ENCODE measurements around the gene SPOP. TPM values are rescaled to one million over a fixed set of nuclear protein-coding genes. Genes with fewer than 3 reads are reported as not detected.

The SPOP gene
- total and polyA plus RNA-seq, 2 donors (not counting 1 experiment from before 2014, with no cell fraction given): 46.7 to 112 TPM

DNA sequence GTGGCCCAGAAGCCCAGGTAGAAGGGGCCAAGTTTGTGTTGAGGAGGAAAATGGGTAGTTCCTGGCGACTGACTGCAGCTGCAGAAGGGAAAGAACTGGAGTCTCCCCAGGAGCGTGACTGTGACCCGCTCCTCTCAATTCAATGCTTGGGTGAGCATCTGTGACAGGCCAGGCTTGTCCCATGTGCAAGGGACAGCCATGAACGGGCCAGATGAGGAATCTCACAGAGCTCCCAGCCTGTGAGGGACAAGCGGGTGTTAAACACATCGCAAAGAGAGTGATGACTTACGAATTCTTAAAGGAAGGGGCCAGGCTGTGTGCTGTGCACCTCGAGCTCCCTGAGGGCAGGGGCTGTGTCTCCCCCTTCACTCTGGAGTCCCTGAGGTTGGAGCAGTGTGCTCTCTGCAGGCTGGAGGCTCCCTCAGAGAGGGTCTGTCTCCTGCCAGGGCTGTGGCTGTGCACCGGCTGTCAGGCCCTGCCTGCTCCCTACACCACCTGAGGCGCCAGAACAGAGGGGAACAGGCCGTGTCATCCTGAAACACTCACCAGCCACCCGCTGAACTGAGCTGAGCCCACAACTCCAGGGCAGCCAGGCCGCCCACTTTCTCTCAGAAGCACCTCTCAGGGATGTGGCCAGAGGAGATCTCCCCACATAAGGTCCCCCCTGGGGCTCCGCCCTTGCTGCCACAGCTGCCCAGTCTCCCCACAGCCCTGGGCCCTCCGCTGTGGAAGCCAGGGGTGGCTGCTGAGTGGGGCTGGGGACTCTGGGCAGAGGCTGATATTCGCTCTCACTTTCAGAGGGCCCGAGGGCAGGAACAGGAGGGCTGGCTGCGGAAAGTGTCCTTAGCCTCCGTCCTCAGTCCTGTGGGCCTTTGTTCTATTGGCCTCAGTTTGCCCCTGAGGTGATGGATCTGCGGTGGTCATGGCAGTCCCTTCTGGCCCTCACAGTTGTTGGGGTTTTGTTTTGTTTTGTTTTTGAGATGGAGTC is 127.9 kb downstream of the SPOP start:
- H3K27ac ChIP-seq (ENCODE audit: insufficient read depth, low read length): no peak overlapping the region
- no peak overlapping the region for H2AFZ ChIP-seq (ENCODE audit: low read length)
- no peaks in the 10 kb centered on the region for H3K36me3 ChIP-seq (ENCODE audit: control insufficient read depth, insufficient read depth, low read length)
- H4K20me1 ChIP-seq (ENCODE audit: control insufficient read depth, extremely low read depth, insufficient read depth, low read length): no peaks in the 10 kb centered on the region
- no peaks in the 10 kb centered on the region for H3K27me3 ChIP-seq (ENCODE audit: control insufficient read depth, insufficient read depth, low read length)
- no peak overlapping the region for H3K4me3 ChIP-seq (replicated peaks in 1 of 4; ENCODE audit: control extremely low read depth in 1 of 4, insufficient read depth in 1 of 4, low read depth in 3 of 4, low read length in 4 of 4)
- no peak overlapping the region for H3K4me2 ChIP-seq (ENCODE audit: extremely low read depth, insufficient read depth, low read length)
- DNase-seq (ENCODE audit: low read depth in 2 of 2): no peak
- no peak for TF ChIP-seq EZH2 (IDR thresholded peaks at IDR 0.05; ENCODE audit: low read length, missing control alignments)
- no peaks in the 10 kb centered on the region for H3K4me1 ChIP-seq (ENCODE audit: control insufficient read depth, extremely low read depth, insufficient read depth, low read length)
- no peak overlapping the region for H3K9ac ChIP-seq (ENCODE audit: insufficient read depth, low read length)
- no peaks in the 10 kb centered on the region for H3K9me3 ChIP-seq (ENCODE audit: control insufficient read depth, insufficient read depth, low read depth, low read length)
- H3K79me2 ChIP-seq (ENCODE audit: control insufficient read depth, insufficient read depth, low read length): no peaks in the 10 kb centered on the region

GRCh38 chr17:49549311-49549605 is 128.6 kb downstream of the SPOP start:
- Histone ChIP-seq H3K27ac (ENCODE audit: insufficient read depth, low read length) (no peak overlapping the region), H3K9me3 (ENCODE audit: control insufficient read depth, insufficient read depth, low read depth, low read length) (no peaks in the 10 kb centered on the region), H4K20me1 (ENCODE audit: control insufficient read depth, extremely low read depth, insufficient read depth, low read length) (no peaks in the 10 kb centered on the region), H3K4me2 (ENCODE audit: extremely low read depth, insufficient read depth, low read length) (no peak overlapping the region), H2AFZ (ENCODE audit: low read length) (no peak overlapping the region), H3K4me1 (ENCODE audit: control insufficient read depth, extremely low read depth, insufficient read depth, low read length) (no peaks in the 10 kb centered on the region), H3K9ac (ENCODE audit: insufficient read depth, low read length) (no peak overlapping the region), H3K27me3 (ENCODE audit: control insufficient read depth, insufficient read depth, low read length) (no peaks in the 10 kb centered on the region), H3K4me3 (replicated peaks in 1 of 4; ENCODE audit: control extremely low read depth in 1 of 4, insufficient read depth in 1 of 4, low read depth in 3 of 4, low read length in 4 of 4) (no peak overlapping the region), H3K79me2 (ENCODE audit: control insufficient read depth, insufficient read depth, low read length) (no peaks in the 10 kb centered on the region), H3K36me3 (ENCODE audit: control insufficient read depth, insufficient read depth, low read length) (no peaks in the 10 kb centered on the region)
- no peak for DNase-seq (ENCODE audit: low read depth in 2 of 2)
- TF ChIP-seq EZH2 (IDR thresholded peaks at IDR 0.05; ENCODE audit: low read length, missing control alignments): no peak
- TF ChIP-seq, protein P1, sequence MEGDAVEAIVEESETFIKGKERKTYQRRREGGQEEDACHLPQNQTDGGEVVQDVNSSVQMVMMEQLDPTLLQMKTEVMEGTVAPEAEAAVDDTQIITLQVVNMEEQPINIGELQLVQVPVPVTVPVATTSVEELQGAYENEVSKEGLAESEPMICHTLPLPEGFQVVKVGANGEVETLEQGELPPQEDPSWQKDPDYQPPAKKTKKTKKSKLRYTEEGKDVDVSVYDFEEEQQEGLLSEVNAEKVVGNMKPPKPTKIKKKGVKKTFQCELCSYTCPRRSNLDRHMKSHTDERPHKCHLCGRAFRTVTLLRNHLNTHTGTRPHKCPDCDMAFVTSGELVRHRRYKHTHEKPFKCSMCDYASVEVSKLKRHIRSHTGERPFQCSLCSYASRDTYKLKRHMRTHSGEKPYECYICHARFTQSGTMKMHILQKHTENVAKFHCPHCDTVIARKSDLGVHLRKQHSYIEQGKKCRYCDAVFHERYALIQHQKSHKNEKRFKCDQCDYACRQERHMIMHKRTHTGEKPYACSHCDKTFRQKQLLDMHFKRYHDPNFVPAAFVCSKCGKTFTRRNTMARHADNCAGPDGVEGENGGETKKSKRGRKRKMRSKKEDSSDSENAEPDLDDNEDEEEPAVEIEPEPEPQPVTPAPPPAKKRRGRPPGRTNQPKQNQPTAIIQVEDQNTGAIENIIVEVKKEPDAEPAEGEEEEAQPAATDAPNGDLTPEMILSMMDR (conservative IDR thresholded peaks at IDR 0.05 in 1 of 2, IDR thresholded peaks at IDR 0.05 in 1 of 2; ENCODE audit: low read depth in 1 of 2, low read length in 2 of 2): no peak

Other genes with a start within 250 kb of the SPOP start
- gene NGFR, start 182.8 kb downstream of the SPOP start, total RNA-seq: under 0.01 and 0.17 TPM in 2 replicates
- 0.05 and 0.14 TPM in 2 replicates for gene NGFR, start 182.8 kb downstream of the SPOP start, polyA plus RNA-seq
- gene NXPH3, start 102.2 kb downstream of the SPOP start, total RNA-seq: 0.66 and 0.77 TPM in 2 replicates
- gene NXPH3, start 102.2 kb downstream of the SPOP start, polyA plus RNA-seq: 0.19 and 0.36 TPM in 2 replicates
- 36.2 and 36.3 TPM in 2 replicates for gene SLC35B1, start 29.9 kb upstream of the SPOP start, total RNA-seq
- gene SLC35B1, start 29.9 kb upstream of the SPOP start, polyA plus RNA-seq: 56.9 and 68.2 TPM in 2 replicates
- 1.0 and 3.3 TPM in 2 replicates for gene FAM117A, start 86.0 kb upstream of the SPOP start, total RNA-seq
- 2.3 and 2.4 TPM in 2 replicates for gene FAM117A, start 86.0 kb upstream of the SPOP start, polyA plus RNA-seq
- gene KAT7, start 110.6 kb upstream of the SPOP start, total RNA-seq: 30.3 and 35.5 TPM in 2 replicates
- 25.6 and 34.2 TPM in 2 replicates for gene KAT7, start 110.6 kb upstream of the SPOP start, polyA plus RNA-seq
- gene TAC4, start 170.0 kb upstream of the SPOP start, total RNA-seq: not detected in 2 replicates
- not detected in 2 replicates for gene TAC4, start 170.0 kb upstream of the SPOP start, polyA plus RNA-seq